ENCODE data around the gene INSC.

The INSC gene

GRCh38 chr11:15229069-15229468 is 114.3 kb downstream of the INSC start:
- no peak for DNase-seq (ENCODE audit: low read depth in 1 of 2, low spot score in 1 of 2)
- in situ Hi-C loops (cut with HindIII; ENCODE audit: low pct_unique_long_range_greater_than_20kb, low sequenced_read_pairs), result no loop called here
- no peak for TF ChIP-seq JUND (IDR thresholded peaks at IDR 0.05; ENCODE audit: low read depth)

GRCh38 chr11:15232496-15232895 is 117.8 kb downstream of the INSC start:
- no peak for DNase-seq (ENCODE audit: low read depth in 1 of 2, low spot score in 1 of 2)
- TF ChIP-seq JUND (IDR thresholded peaks at IDR 0.05; ENCODE audit: low read depth), result no peak
- in situ Hi-C loops (cut with HindIII; ENCODE audit: low pct_unique_long_range_greater_than_20kb, low sequenced_read_pairs), result no loop called here

GRCh38 chr11:15233371-15234165 is 118.8 kb downstream of the INSC start:
- TF ChIP-seq JUND (IDR thresholded peaks at IDR 0.05; ENCODE audit: low read depth), result no peak
- in situ Hi-C loops (cut with HindIII; ENCODE audit: low pct_unique_long_range_greater_than_20kb, low sequenced_read_pairs), result no loop called here
- no peak for DNase-seq (ENCODE audit: low read depth in 1 of 2, low spot score in 1 of 2)

- in situ Hi-C loops (cut with HindIII; ENCODE audit: low pct_unique_long_range_greater_than_20kb, low sequenced_read_pairs), result no loop called here
- no peak for TF ChIP-seq JUND (IDR thresholded peaks at IDR 0.05; ENCODE audit: low read depth)
- no peak for DNase-seq (ENCODE audit: low read depth in 1 of 2, low spot score in 1 of 2)
These were observed 120.1 kb downstream of the INSC start for GRCh38 chr11:15234796-15235195.

GRCh38 chr11:15236559-15236958 is 121.8 kb downstream of the INSC start:
- DNase-seq (ENCODE audit: low read depth in 1 of 2, low spot score in 1 of 2), result no peak
- in situ Hi-C loops (cut with HindIII; ENCODE audit: low pct_unique_long_range_greater_than_20kb, low sequenced_read_pairs), result no loop called here
- no peak for TF ChIP-seq JUND (IDR thresholded peaks at IDR 0.05; ENCODE audit: low read depth)

- no peak for TF ChIP-seq JUND (IDR thresholded peaks at IDR 0.05; ENCODE audit: low read depth)
- in situ Hi-C loops (cut with HindIII; ENCODE audit: low pct_unique_long_range_greater_than_20kb, low sequenced_read_pairs), result no loop called here
- no peak for DNase-seq (ENCODE audit: low read depth in 1 of 2, low spot score in 1 of 2)
These were observed 124.1 kb downstream of the INSC start for GRCh38 chr11:15238856-15239255.

GRCh38 chr11:15248749-15249148 is 134.0 kb downstream of the INSC start:
- no peak for TF ChIP-seq JUND (IDR thresholded peaks at IDR 0.05; ENCODE audit: low read depth)
- in situ Hi-C loops (cut with HindIII; ENCODE audit: low pct_unique_long_range_greater_than_20kb, low sequenced_read_pairs), result no loop called here
- no peak for DNase-seq (ENCODE audit: low read depth in 1 of 2, low spot score in 1 of 2)

GRCh38 chr11:15258433-15259165 is 143.9 kb downstream of the INSC start:
- in situ Hi-C loops (cut with HindIII; ENCODE audit: low pct_unique_long_range_greater_than_20kb, low sequenced_read_pairs), result no loop called here
- no peak for TF ChIP-seq JUND (IDR thresholded peaks at IDR 0.05; ENCODE audit: low read depth)

GRCh38 chr11:15266999-15267398 is 152.3 kb downstream of the INSC start:
- no peak for TF ChIP-seq JUND (IDR thresholded peaks at IDR 0.05; ENCODE audit: low read depth)
- in situ Hi-C loops (cut with HindIII; ENCODE audit: low pct_unique_long_range_greater_than_20kb, low sequenced_read_pairs), result no loop called here
- DNase-seq (ENCODE audit: low read depth in 1 of 2, low spot score in 1 of 2), result no peak

More at GRCh38 chr11:15258433-15259165, 143.9 kb downstream of the INSC start:
- peak; percentile 9 to 68 for DNase-seq (ENCODE audit: low read depth in 1 of 2, low spot score in 1 of 2)

- in situ Hi-C loops (cut with HindIII; ENCODE audit: low pct_unique_long_range_greater_than_20kb, low sequenced_read_pairs), result no loop called here
- DNase-seq (ENCODE audit: low read depth in 1 of 2, low spot score in 1 of 2), result no peak
- TF ChIP-seq JUND (IDR thresholded peaks at IDR 0.05; ENCODE audit: low read depth), result no peak
These were observed 153.9 kb downstream of the INSC start for GRCh38 chr11:15268598-15268997.

GRCh38 chr11:15275141-15275540 is 160.4 kb downstream of the INSC start:
- in situ Hi-C loops (cut with HindIII; ENCODE audit: low pct_unique_long_range_greater_than_20kb, low sequenced_read_pairs), result no loop called here
- TF ChIP-seq JUND (IDR thresholded peaks at IDR 0.05; ENCODE audit: low read depth), result no peak
- DNase-seq (ENCODE audit: low read depth in 1 of 2, low spot score in 1 of 2), result no peak

GRCh38 chr11:15276621-15277020 is 161.9 kb downstream of the INSC start:
- TF ChIP-seq JUND (IDR thresholded peaks at IDR 0.05; ENCODE audit: low read depth), result no peak
- in situ Hi-C loops (cut with HindIII; ENCODE audit: low pct_unique_long_range_greater_than_20kb, low sequenced_read_pairs), result no loop called here
- peak in 1 of 2 experiments; percentile 61 for DNase-seq (ENCODE audit: low read depth in 1 of 2, low spot score in 1 of 2)

- DNase-seq (ENCODE audit: low read depth in 1 of 2, low spot score in 1 of 2), result no peak
- in situ Hi-C loops (cut with HindIII; ENCODE audit: low pct_unique_long_range_greater_than_20kb, low sequenced_read_pairs), result no loop called here
- TF ChIP-seq JUND (IDR thresholded peaks at IDR 0.05; ENCODE audit: low read depth), result no peak
These were observed 163.4 kb downstream of the INSC start for GRCh38 chr11:15278128-15278527.
